Esophagus muscularis mucosa (tissue), 2 donors: ENCODE data around the gene GNB5.

Experiments used
- EP300 ChIP-seq: sonication (generic); formaldehyde crosslinking; IDR thresholded peaks from one replicate; pipeline ENCODE4 v1.6.1; 2017; ENCODE audit warnings: antibody characterized with exemption
- POLR2A ChIP-seq: fragments of 450-650 bp; IDR thresholded peaks from one replicate; pipeline ENCODE4 v1.6.1; 2017; ENCODE audit warnings: antibody characterized with exemption, moderate library complexity, mild to moderate bottlenecking, low read depth

- TF ChIP-seq EP300: no peak
- TF ChIP-seq POLR2A: no peak
Measured at GRCh38 chr15:52238149-52238548, 47.0 kb upstream of the GNB5 start.
